Uterus (tissue), 2 donors: ENCODE measurements around the gene DDN.

ENCODE experiments used
- POLR2A ChIP-seq, 2 donors: fragments of 450-650 bp; IDR thresholded peaks; one replicate each; pipeline ENCODE4 v1.6.1; 2016; ENCODE audit warnings: antibody characterized with exemption in 2 of 2, mild to moderate bottlenecking in 1 of 2, moderate library complexity in 1 of 2
- TF ChIP-seq, protein P1 (sequence below), 4 experiments: fragments of 200-600 bp in 2 of 4; fragments of 450-650 bp in 2 of 4; sonication (generic) in 2 of 4; IDR thresholded peaks; one replicate each; pipeline ENCODE4 v1.5.1; 2016 to 2019; ENCODE audit warnings: antibody characterized with exemption in 4 of 4, mild to moderate bottlenecking in 2 of 4, moderate library complexity in 1 of 4

DNA sequence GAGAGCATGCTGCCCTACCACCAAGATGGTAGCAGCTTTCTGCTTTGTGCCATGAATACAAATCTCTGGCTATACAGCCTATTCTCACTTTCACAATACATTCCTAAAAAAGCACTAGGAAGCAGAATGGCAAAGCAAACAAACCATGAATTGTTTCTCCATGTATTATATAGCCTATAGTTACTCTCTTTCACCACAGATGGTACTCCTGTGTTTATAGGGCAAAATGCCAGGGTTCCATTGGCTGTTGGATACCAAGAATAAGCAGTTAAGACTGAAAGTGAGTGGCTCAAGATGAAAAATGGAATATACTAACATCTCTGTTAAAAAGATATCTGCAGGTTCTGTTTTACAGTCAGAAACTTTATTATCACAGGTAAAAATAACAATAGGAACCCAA, 53.0 kb downstream of the DDN start:
- TF ChIP-seq, protein P1, sequence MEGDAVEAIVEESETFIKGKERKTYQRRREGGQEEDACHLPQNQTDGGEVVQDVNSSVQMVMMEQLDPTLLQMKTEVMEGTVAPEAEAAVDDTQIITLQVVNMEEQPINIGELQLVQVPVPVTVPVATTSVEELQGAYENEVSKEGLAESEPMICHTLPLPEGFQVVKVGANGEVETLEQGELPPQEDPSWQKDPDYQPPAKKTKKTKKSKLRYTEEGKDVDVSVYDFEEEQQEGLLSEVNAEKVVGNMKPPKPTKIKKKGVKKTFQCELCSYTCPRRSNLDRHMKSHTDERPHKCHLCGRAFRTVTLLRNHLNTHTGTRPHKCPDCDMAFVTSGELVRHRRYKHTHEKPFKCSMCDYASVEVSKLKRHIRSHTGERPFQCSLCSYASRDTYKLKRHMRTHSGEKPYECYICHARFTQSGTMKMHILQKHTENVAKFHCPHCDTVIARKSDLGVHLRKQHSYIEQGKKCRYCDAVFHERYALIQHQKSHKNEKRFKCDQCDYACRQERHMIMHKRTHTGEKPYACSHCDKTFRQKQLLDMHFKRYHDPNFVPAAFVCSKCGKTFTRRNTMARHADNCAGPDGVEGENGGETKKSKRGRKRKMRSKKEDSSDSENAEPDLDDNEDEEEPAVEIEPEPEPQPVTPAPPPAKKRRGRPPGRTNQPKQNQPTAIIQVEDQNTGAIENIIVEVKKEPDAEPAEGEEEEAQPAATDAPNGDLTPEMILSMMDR (IDR thresholded peaks at IDR 0.05) = no peak
- TF ChIP-seq POLR2A (IDR thresholded peaks at IDR 0.05) = no peak
